Loucy (cell line): ENCODE measurements around the gene C1QTNF1.

Source experiments
- H2AFZ ChIP-seq: fragments of 200-600 bp; sonication (generic); 2 replicates; pipeline ENCODE4 v1.6.0; 2016; ENCODE audit warnings: antibody characterized with exemption, mild to moderate bottlenecking, low read length, moderate library complexity
- H3F3A ChIP-seq: fragments of 200-600 bp; 2 replicates; pipeline ENCODE4 v1.6.0; 2016; ENCODE audit warnings: antibody characterized with exemption, low read depth, mild to moderate bottlenecking
- H3K27me3 ChIP-seq: fragments of 200-600 bp; sonication (generic); 2 replicates; pipeline ENCODE4 v1.6.1; 2014; ENCODE audit warnings: low read length, mild to moderate bottlenecking; ENCODE audit not compliant: insufficient read depth, poor library complexity, severe bottlenecking
- H3K36me3 ChIP-seq: fragments of 200-600 bp; sonication (generic); 2 replicates; pipeline ENCODE4 v1.6.1; 2016; ENCODE audit warnings: low read length; ENCODE audit not compliant: insufficient read depth
- H3K4me1 ChIP-seq: fragments of 200-600 bp; sonication (generic); 2 replicates; pipeline ENCODE4 v1.5.1; 2014; ENCODE audit warnings: low read length, mild to moderate bottlenecking; ENCODE audit not compliant: insufficient read depth, poor library complexity, severe bottlenecking
- H3K4me2 ChIP-seq: fragments of 200-600 bp; sonication (generic); 2 replicates; pipeline ENCODE4 v1.6.0; 2014; ENCODE audit warnings: antibody characterized with exemption, low read length, low read depth, mild to moderate bottlenecking; ENCODE audit not compliant: poor library complexity, severe bottlenecking
- H3K4me3 ChIP-seq: fragments of 200-600 bp; sonication (generic); 2 replicates; pipeline ENCODE4 v1.5.1; 2014; ENCODE audit warnings: low read length, mild to moderate bottlenecking, mixed read lengths; ENCODE audit not compliant: poor library complexity, severe bottlenecking
- H3K79me2 ChIP-seq: fragments of 200-600 bp; sonication (generic); 2 replicates; pipeline ENCODE4 v1.6.1; 2014; ENCODE audit warnings: low read length; ENCODE audit not compliant: insufficient read depth
- H3K9ac ChIP-seq: fragments of 200-600 bp; sonication (generic); 2 replicates; pipeline ENCODE4 v1.6.0; 2014; ENCODE audit warnings: mild to moderate bottlenecking, low read depth, low read length, moderate library complexity; ENCODE audit not compliant: poor library complexity, severe bottlenecking
- H3K9me2 ChIP-seq: fragments of 200-600 bp; sonication (generic); replicated peaks from 2 replicates; pipeline ENCODE4 v1.6.1; 2016; ENCODE audit warnings: low read depth, low read length, mixed read lengths
- H3K9me3 ChIP-seq: fragments of 200-600 bp; sonication (generic); 2 replicates; pipeline ENCODE4 v1.6.1; 2014; ENCODE audit warnings: mild to moderate bottlenecking, antibody characterized with exemption, low read length, low read depth; ENCODE audit not compliant: insufficient read depth
- H4K20me1 ChIP-seq: fragments of 200-600 bp; sonication (generic); 2 replicates; pipeline ENCODE4 v1.6.0; 2014; ENCODE audit warnings: antibody characterized with exemption, low read length, mild to moderate bottlenecking; ENCODE audit not compliant: insufficient read depth, poor library complexity, severe bottlenecking
- CTCF ChIP-seq: fragments of 200-600 bp; sonication (generic); conservative IDR thresholded peaks from 2 replicates; pipeline ENCODE4 v1.5.1; 2014; ENCODE audit warnings: mild to moderate bottlenecking, antibody characterized with exemption, low read length
- EZH2phosphoT487 ChIP-seq: fragments of 200-600 bp; IDR thresholded peaks from 2 replicates; pipeline ENCODE4 v1.6.1; 2018; ENCODE audit warnings: antibody characterized with exemption, mild to moderate bottlenecking, moderate library complexity, borderline replicate concordance

Gene C1QTNF1

GRCh38 chr17:79009397-79010303 lies 14.3 kb upstream of the C1QTNF1 start, which contains the start of gene CANT1:
Gene CANT1 (minus strand): TSS chr17:79009764. CDS start chr17:78997622, 12,142 bp downstream.
- peaks cover 43% of the 10 kb centered on the region for H3K4me1 ChIP-seq
- no peaks in the 10 kb centered on the region for H3K27me3 ChIP-seq
- peaks cover 31% of the 10 kb centered on the region for H4K20me1 ChIP-seq
- TF ChIP-seq EZH2phosphoT487: no peak
- no peak for TF ChIP-seq CTCF
- no peaks in the 10 kb centered on the region for H3F3A ChIP-seq
- H3K9me2 ChIP-seq: no peaks in the 10 kb centered on the region
- no peaks in the 10 kb centered on the region for H3K36me3 ChIP-seq
- peaks cover 47% of the 10 kb centered on the region for H3K79me2 ChIP-seq
- H3K9me3 ChIP-seq: no peaks in the 10 kb centered on the region
- peak within 1 kb of the TSS; percentile 96 for H3K9ac ChIP-seq
- H3K4me3 ChIP-seq: peak within 1 kb of the TSS; percentile 95
- peak within 1 kb of the TSS; percentile 97 for H3K4me2 ChIP-seq
- peak within 1 kb of the TSS; percentile 98 for H2AFZ ChIP-seq

GRCh38 chr17:79010304-79010646 lies 13.7 kb upstream of the C1QTNF1 start:
- H3K4me3 ChIP-seq: peak overlapping the region; percentile 95
- peaks cover 43% of the 10 kb centered on the region for H3K79me2 ChIP-seq
- H2AFZ ChIP-seq: peak overlapping the region; percentile 98
- TF ChIP-seq EZH2phosphoT487 (no peak), CTCF (no peak)
- H3K9me2 ChIP-seq: no peaks in the 10 kb centered on the region
- H3K36me3 ChIP-seq: no peaks in the 10 kb centered on the region
- H3K27me3 ChIP-seq: no peaks in the 10 kb centered on the region
- peak overlapping the region; percentile 96 for H3K9ac ChIP-seq
- no peaks in the 10 kb centered on the region for H3F3A ChIP-seq
- no peaks in the 10 kb centered on the region for H3K9me3 ChIP-seq
- H4K20me1 ChIP-seq: peaks cover 28% of the 10 kb centered on the region
- peak overlapping the region; percentile 79 for H3K4me2 ChIP-seq
- H3K4me1 ChIP-seq: peaks cover 40% of the 10 kb centered on the region

- Histone ChIP-seq H3K9me2 (no peaks in the 10 kb centered on the region), H3K4me2 (no peak overlapping the region), H2AFZ (no peak overlapping the region), H3K9ac (no peak overlapping the region), H3K4me1 (peaks cover 27% of the 10 kb centered on the region), H3F3A (no peaks in the 10 kb centered on the region), H3K36me3 (no peaks in the 10 kb centered on the region), H3K4me3 (no peak overlapping the region), H3K79me2 (peaks cover 30% of the 10 kb centered on the region), H4K20me1 (peaks cover 24% of the 10 kb centered on the region), H3K9me3 (no peaks in the 10 kb centered on the region), H3K27me3 (no peaks in the 10 kb centered on the region)
- TF ChIP-seq EZH2phosphoT487 (no peak), CTCF (no peak)
Observed at GRCh38 chr17:79011451-79012147, 12.4 kb upstream of the C1QTNF1 start.
